Nephron progenitor cell (in vitro differentiated cells): ENCODE results near the gene OR2J1.

ENCODE experiments used
- DNase-seq: peaks from one replicate; pipeline ENCODE4 v3.0.0; 2021
- H3K27ac Mint-ChIP-seq: 2 replicates; pipeline ENCODE4 v1.8.0; 2021; ENCODE audit warnings: mild to moderate bottlenecking, moderate library complexity, mixed read lengths
- H3K27me3 Mint-ChIP-seq: 2 replicates; pipeline ENCODE4 v1.8.0; 2021; ENCODE audit warnings: mild to moderate bottlenecking, low read depth, mixed read lengths; ENCODE audit not compliant: poor library complexity
- H3K36me3 Mint-ChIP-seq: 2 replicates; pipeline ENCODE4 v1.8.0; 2021; ENCODE audit warnings: low read depth, mixed read lengths
- H3K4me1 Mint-ChIP-seq: 2 replicates; pipeline ENCODE4 v1.8.0; 2021; ENCODE audit warnings: mixed read lengths
- H3K4me3 Mint-ChIP-seq: 2 replicates; pipeline ENCODE4 v1.8.0; 2021; ENCODE audit warnings: mild to moderate bottlenecking, moderate library complexity, mixed read lengths
- H3K9me3 Mint-ChIP-seq: 2 replicates; pipeline ENCODE4 v1.8.0; 2021; ENCODE audit warnings: mild to moderate bottlenecking, moderate library complexity, mixed read lengths
- CTCF ChIP-seq: fragments of 200-600 bp; sonication (generic); IDR thresholded peaks from 2 replicates; pipeline ENCODE4 v1.5.0; 2021; ENCODE audit warnings: antibody characterized with exemption

Gene OR2J1

GRCh38 chr6:29129326-29130012 lies 30.2 kb downstream of the OR2J1 start:
- Mint-ChIP-seq H3K36me3 (no peaks in the 10 kb centered on the region), H3K9me3 (no peaks in the 10 kb centered on the region), H3K27ac (no peak overlapping the region), H3K4me1 (no peaks in the 10 kb centered on the region), H3K27me3 (peaks cover 15% of the 10 kb centered on the region), H3K4me3 (no peak overlapping the region)
- TF ChIP-seq CTCF = no peak
- DNase-seq = no peak

- no peaks in the 10 kb centered on the region for H3K4me1 Mint-ChIP-seq
- TF ChIP-seq CTCF = no peak
- DNase-seq = no peak
- H3K4me3 Mint-ChIP-seq = no peak overlapping the region
- no peaks in the 10 kb centered on the region for H3K9me3 Mint-ChIP-seq
- H3K27me3 Mint-ChIP-seq = peaks cover 15% of the 10 kb centered on the region
- H3K36me3 Mint-ChIP-seq = no peaks in the 10 kb centered on the region
- no peak overlapping the region for H3K27ac Mint-ChIP-seq
These were observed 31.4 kb downstream of the OR2J1 start for GRCh38 chr6:29130644-29131043.

- no peak overlapping the region for H3K27ac Mint-ChIP-seq
- no peak for TF ChIP-seq CTCF
- no peak overlapping the region for H3K4me3 Mint-ChIP-seq
- no peaks in the 10 kb centered on the region for H3K36me3 Mint-ChIP-seq
- peaks cover 15% of the 10 kb centered on the region for H3K27me3 Mint-ChIP-seq
- no peaks in the 10 kb centered on the region for H3K4me1 Mint-ChIP-seq
- no peaks in the 10 kb centered on the region for H3K9me3 Mint-ChIP-seq
- DNase-seq = no peak
These were observed 32.4 kb downstream of the OR2J1 start for GRCh38 chr6:29131691-29132090.

GRCh38 chr6:29137724-29138123 lies 38.4 kb downstream of the OR2J1 start:
- Mint-ChIP-seq H3K36me3 (no peaks in the 10 kb centered on the region), H3K4me3 (no peak overlapping the region), H3K4me1 (no peaks in the 10 kb centered on the region), H3K27me3 (no peaks in the 10 kb centered on the region), H3K27ac (no peak overlapping the region), H3K9me3 (peaks cover 8% of the 10 kb centered on the region)
- DNase-seq = no peak
- no peak for TF ChIP-seq CTCF

- H3K36me3 Mint-ChIP-seq = no peaks in the 10 kb centered on the region
- H3K4me1 Mint-ChIP-seq = no peaks in the 10 kb centered on the region
- H3K9me3 Mint-ChIP-seq = peaks cover 24% of the 10 kb centered on the region
- no peak for DNase-seq
- no peaks in the 10 kb centered on the region for H3K27me3 Mint-ChIP-seq
- no peak overlapping the region for H3K27ac Mint-ChIP-seq
- TF ChIP-seq CTCF = no peak
- no peak overlapping the region for H3K4me3 Mint-ChIP-seq
These were observed 42.3 kb downstream of the OR2J1 start for GRCh38 chr6:29141606-29142005.

GRCh38 chr6:29142309-29142708 lies 43.0 kb downstream of the OR2J1 start:
- no peak for DNase-seq
- H3K27me3 Mint-ChIP-seq = no peaks in the 10 kb centered on the region
- no peak overlapping the region for H3K4me3 Mint-ChIP-seq
- H3K9me3 Mint-ChIP-seq = peaks cover 24% of the 10 kb centered on the region
- no peak for TF ChIP-seq CTCF
- no peaks in the 10 kb centered on the region for H3K36me3 Mint-ChIP-seq
- no peak overlapping the region for H3K27ac Mint-ChIP-seq
- no peaks in the 10 kb centered on the region for H3K4me1 Mint-ChIP-seq
